HepG2 (cell line): ENCODE measurements around the gene TRIAP1. TPM values are rescaled to one million over a fixed set of nuclear protein-coding genes. Genes with fewer than 3 reads are reported as not detected.

Source experiments
- BRF2 ChIP-seq: sonication (generic); formaldehyde crosslinking; IDR thresholded peaks from 2 replicates; pipeline ENCODE4 v1.8.1; 2022; ENCODE audit warnings: mild to moderate bottlenecking, missing genetic modification reagents
- FOXK1 ChIP-seq: sonication (generic); formaldehyde crosslinking; IDR thresholded peaks from 2 replicates; pipeline ENCODE4 v1.4.0; 2020; ENCODE audit warnings: low read depth, missing genetic modification reagents, borderline replicate concordance
- FOXP4 ChIP-seq: sonication (generic); formaldehyde crosslinking; IDR thresholded peaks from 2 replicates; pipeline ENCODE4 v1.4.0; 2020; ENCODE audit warnings: missing genetic modification reagents
- GRHL1 ChIP-seq: sonication (generic); formaldehyde crosslinking; conservative IDR thresholded peaks from 2 replicates; pipeline ENCODE4 v1.8.0; 2022; ENCODE audit warnings: missing genetic modification reagents
- HOXD1 ChIP-seq: sonication (generic); formaldehyde crosslinking; IDR thresholded peaks from 2 replicates; pipeline ENCODE4 v1.5.0; 2020; ENCODE audit warnings: missing genetic modification reagents
- KAT7 ChIP-seq: IDR thresholded peaks from 2 replicates; pipeline ENCODE4 v1.6.1; 2018; ENCODE audit warnings: borderline replicate concordance, missing compliant biosample characterization
- PREB ChIP-seq: sonication (generic); formaldehyde crosslinking; IDR thresholded peaks from 2 replicates; pipeline ENCODE4 v1.4.0; 2020; ENCODE audit warnings: missing genetic modification reagents
- RBM22 ChIP-seq: fragments of 200-400 bp; formaldehyde crosslinking; optimal IDR thresholded peaks from 2 replicates; pipeline ENCODE3; 2017; ENCODE audit warnings: mild to moderate bottlenecking, low read length, moderate library complexity
- RFX1 ChIP-seq: fragments of 450-650 bp; IDR thresholded peaks from 2 replicates; pipeline ENCODE4 v1.6.1; 2017
- ZBTB37 ChIP-seq: sonication (generic); formaldehyde crosslinking; IDR thresholded peaks from 2 replicates; pipeline ENCODE4 v1.4.0; 2020; ENCODE audit warnings: mild to moderate bottlenecking, missing genetic modification reagents
- ZFP1 ChIP-seq: IDR thresholded peaks from 2 replicates; pipeline ENCODE4 v1.6.1; 2016
- ZNF224 ChIP-seq: sonication (generic); formaldehyde crosslinking; IDR thresholded peaks from 2 replicates; pipeline ENCODE4 v1.5.0; 2020; ENCODE audit warnings: mild to moderate bottlenecking, missing genetic modification reagents
- ZNF326 ChIP-seq: sonication (generic); formaldehyde crosslinking; IDR thresholded peaks from 2 replicates; pipeline ENCODE4 v1.4.0; 2020; ENCODE audit warnings: missing genetic modification reagents, borderline replicate concordance
- ZNF329 ChIP-seq: sonication (generic); formaldehyde crosslinking; IDR thresholded peaks from 2 replicates; pipeline ENCODE4 v1.9.0; 2021; ENCODE audit warnings: low read depth, mild to moderate bottlenecking, missing genetic modification reagents
- ZNF333 ChIP-seq: sonication (generic); formaldehyde crosslinking; IDR thresholded peaks from 2 replicates; pipeline ENCODE4 v1.4.0; 2020; ENCODE audit warnings: mild to moderate bottlenecking, missing genetic modification reagents, borderline replicate concordance
- ZNF501 ChIP-seq: sonication (generic); formaldehyde crosslinking; IDR thresholded peaks from 2 replicates; pipeline ENCODE4 v1.5.1; 2020; ENCODE audit warnings: mild to moderate bottlenecking, moderate library complexity, missing genetic modification reagents
- ZNF530 ChIP-seq: sonication (generic); formaldehyde crosslinking; IDR thresholded peaks from 2 replicates; pipeline ENCODE4 v1.5.0; 2020; ENCODE audit warnings: low read depth, mild to moderate bottlenecking, missing genetic modification reagents
- ZNF552 ChIP-seq: sonication (generic); formaldehyde crosslinking; IDR thresholded peaks from 2 replicates; pipeline ENCODE4 v1.9.0; 2022; ENCODE audit warnings: missing genetic modification reagents, mild to moderate bottlenecking, borderline replicate concordance
- ZNF569 ChIP-seq: sonication (generic); formaldehyde crosslinking; IDR thresholded peaks from 2 replicates; pipeline ENCODE4 v1.5.0; 2020; ENCODE audit warnings: mild to moderate bottlenecking, missing genetic modification reagents, moderate library complexity, borderline replicate concordance
- ZNF775 ChIP-seq: sonication (generic); formaldehyde crosslinking; IDR thresholded peaks from 2 replicates; pipeline ENCODE4 v1.4.0; 2020; ENCODE audit warnings: missing genetic modification reagents, mild to moderate bottlenecking, moderate library complexity, borderline replicate concordance
- ZNF777 ChIP-seq: sonication (generic); formaldehyde crosslinking; IDR thresholded peaks from 2 replicates; pipeline ENCODE4 v1.4.0; 2020; ENCODE audit warnings: missing genetic modification reagents
- polyA plus RNA-seq, 8 experiments: library from polyadenylated mRNA; depleted of rRNA in 3 of 8; stranded (reverse) in 7 of 8; unstranded in 1 of 8; fragments of >200 nt; fragmentation: Illumina TruSeq in 4 of 8; extraction: Trizol in 4 of 8; gene quantifications; 2 replicates each; pipeline versions ENCODE4 v1.2.1 to v1.2.3, GENCODE V29; 2011 to 2016; ENCODE audit warnings: low read depth in 4 of 8, missing spikeins in 1 of 8, mixed read lengths in 1 of 8; ENCODE audit not compliant: insufficient read depth in 1 of 8
- total RNA-seq, 5 experiments: library from RNA; depleted of rRNA; stranded (reverse); fragments of >200 nt; fragmentation: Illumina TruSeq; extraction: Trizol; gene quantifications; 2 replicates each; pipeline ENCODE4 v1.2.3, GENCODE V29; 2016; ENCODE audit warnings: low read depth in 1 of 5
- TF ChIP-seq, protein P1 (sequence below): sonication (generic); formaldehyde crosslinking; IDR thresholded peaks from 2 replicates; pipeline ENCODE4 v1.4.0; 2020; ENCODE audit warnings: mild to moderate bottlenecking, missing genetic modification reagents

Gene TRIAP1
- total and polyA plus RNA-seq, 2 of the 13 experiments (the other 11 are each of a cell fraction or from before 2014, with no cell fraction given) = 55.0 to 117 TPM

DNA sequence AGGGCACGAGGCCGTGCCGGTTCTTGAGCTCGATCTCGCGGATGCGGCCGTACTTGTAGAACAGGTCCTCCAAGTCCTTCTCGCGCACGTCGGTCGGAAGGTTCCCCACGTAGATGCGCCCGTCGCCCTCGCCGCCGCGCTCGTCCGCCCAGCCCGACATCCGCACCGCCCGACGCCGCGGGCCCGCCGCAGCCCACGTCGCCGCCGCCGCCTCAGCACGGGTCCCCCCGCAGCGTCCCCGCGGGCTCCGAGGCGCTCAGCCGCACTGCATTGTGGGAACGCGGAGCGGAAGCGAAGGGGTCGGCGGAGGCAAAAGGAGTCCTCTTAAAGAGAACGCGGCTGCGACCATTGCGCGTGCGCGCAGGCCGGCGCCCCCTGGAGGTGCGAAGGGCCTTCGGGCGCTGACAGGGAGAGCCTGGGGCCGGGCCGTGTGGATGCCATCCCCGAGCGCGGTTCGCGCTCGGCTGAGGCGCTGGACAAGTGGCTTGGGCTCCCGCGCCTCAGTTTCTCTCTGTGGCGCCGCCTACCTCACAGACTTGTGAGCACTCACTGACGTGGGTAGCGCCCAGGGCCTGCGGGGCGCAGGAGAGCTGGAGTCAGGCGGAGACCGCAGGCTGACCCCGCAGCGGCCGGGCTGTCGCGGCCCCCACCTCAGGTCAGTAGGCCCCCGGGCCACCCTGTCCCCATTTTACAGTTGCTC is 23.4 kb upstream of the TRIAP1 start, which contains the start of gene SRSF9 (continued):
- no peak for TF ChIP-seq GRHL1 (CRISPR knock-in tag)
- no peak for TF ChIP-seq ZNF569 (CRISPR knock-in tag)
- no peak for TF ChIP-seq ZNF530 (CRISPR knock-in tag)
- no peak for TF ChIP-seq PREB (CRISPR knock-in tag)
- no peak for TF ChIP-seq ZFP1 (CRISPR knock-in tag)
- TF ChIP-seq ZNF501 (CRISPR knock-in tag) = peak; percentile 51
- TF ChIP-seq, protein P1, sequence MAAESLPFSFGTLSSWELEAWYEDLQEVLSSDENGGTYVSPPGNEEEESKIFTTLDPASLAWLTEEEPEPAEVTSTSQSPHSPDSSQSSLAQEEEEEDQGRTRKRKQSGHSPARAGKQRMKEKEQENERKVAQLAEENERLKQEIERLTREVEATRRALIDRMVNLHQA = no peak
- TF ChIP-seq FOXP4 (CRISPR knock-in tag) = peak; percentile 32; the same call in 1 of the 2 replicates
- peak; percentile 11; the same call in 1 of the 2 replicates for TF ChIP-seq HOXD1 (CRISPR knock-in tag)
- peak; percentile 84 for TF ChIP-seq ZNF329 (CRISPR knock-in tag)
- TF ChIP-seq ZNF333 = no peak
- no peak for TF ChIP-seq ZNF777 (CRISPR knock-in tag)
- TF ChIP-seq ZBTB37 (CRISPR knock-in tag) = no peak
- TF ChIP-seq ZNF552 (CRISPR knock-in tag) = no peak
- TF ChIP-seq BRF2 (CRISPR knock-in tag) = peak; percentile 75
- TF ChIP-seq ZNF326 (CRISPR knock-in tag) = no peak
- peak; percentile 90; the same call in 1 of the 2 replicates for TF ChIP-seq KAT7
- peak; percentile 75; the same call in 1 of the 2 replicates for TF ChIP-seq FOXK1 (CRISPR knock-in tag)
- no peak for TF ChIP-seq RFX1
- TF ChIP-seq ZNF775 = no peak
- TF ChIP-seq RBM22 = no peak
- TF ChIP-seq ZNF224 (CRISPR knock-in tag) = peak; percentile 83; the same call in 1 of the 2 replicates
